Measurements from ENCODE around the gene SRGAP2B.
"Not testable (repeated sequence)": the region's sequence is repeated elsewhere in the genome, so short reads cannot be mapped to it uniquely, and the experiment has no call there.

The SRGAP2B gene

GRCh38 chr1:144941710-144942109 lies 153.4 kb downstream of the SRGAP2B start:
- not testable (repeated sequence) for DNase-seq

GRCh38 chr1:144940054-144940453 lies 155.1 kb downstream of the SRGAP2B start:
- DNase-seq = not testable (repeated sequence)

DNA sequence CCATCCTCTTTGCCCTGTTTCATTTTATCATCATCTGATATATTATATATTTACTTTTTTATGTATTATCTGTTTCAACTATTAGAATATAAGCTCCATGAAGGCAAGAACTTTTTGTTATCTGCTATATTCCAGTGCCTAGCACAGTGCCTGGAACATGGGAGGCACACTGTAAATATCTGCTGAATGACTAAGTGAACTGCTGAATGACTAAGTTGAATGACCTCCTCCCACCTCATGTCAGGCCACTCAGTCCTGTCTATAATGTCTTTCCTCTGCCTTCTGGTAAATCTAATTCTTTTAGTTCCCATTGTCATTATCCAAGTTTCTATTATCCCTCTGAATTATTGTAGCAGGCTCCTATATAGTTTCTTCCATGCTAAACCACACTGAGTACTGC lies 156.5 kb downstream of the SRGAP2B start:
- DNase-seq = not testable (repeated sequence)

DNA sequence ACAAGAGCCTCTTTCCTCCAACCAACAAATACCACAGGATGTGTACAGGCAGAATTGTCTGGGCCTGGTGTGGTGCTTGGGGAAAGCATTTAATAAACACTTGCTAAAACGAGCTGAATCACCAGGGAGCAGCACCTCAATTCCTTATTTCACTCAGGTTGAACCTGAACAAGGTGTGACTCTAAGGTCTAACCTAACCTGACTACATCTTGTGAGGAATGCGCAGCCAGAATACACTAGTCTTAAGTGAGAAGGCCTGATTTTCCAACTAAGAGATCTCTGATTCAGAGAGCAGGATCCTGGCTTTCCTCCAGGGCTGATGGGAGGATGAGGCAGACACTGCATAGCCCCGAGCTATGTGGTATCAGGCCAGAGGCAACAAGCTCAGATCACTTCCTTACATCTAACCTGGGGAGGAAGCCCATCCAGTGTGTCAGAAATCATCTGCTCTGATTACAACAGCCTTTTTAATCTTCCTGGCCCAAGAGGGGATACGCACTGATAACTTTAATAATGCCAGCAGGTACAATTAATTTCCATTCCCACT lies 158.9 kb downstream of the SRGAP2B start:
- DNase-seq = not testable (repeated sequence)

- DNase-seq = not testable (repeated sequence)
Measured at GRCh38 chr1:144935310-144935709, 159.8 kb downstream of the SRGAP2B start.

DNA sequence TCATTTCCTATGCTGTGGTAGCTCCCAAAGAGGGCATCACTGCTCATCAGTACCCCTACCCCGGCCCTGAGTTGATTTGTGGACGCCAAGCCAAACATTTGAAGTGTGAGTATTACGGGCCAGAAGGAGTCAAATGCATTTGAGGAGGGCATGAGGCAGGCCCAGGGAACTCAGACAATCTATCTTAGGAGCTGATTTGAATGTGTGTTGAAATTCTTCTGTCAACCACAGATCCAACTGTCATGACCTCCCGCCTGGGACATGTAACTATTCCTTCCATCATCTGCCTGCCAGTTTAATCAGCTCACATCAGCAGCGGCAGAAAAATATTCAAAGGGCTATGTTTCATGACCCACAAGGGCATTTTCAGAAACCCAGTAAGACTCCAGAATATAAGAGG lies 162.1 kb downstream of the SRGAP2B start:
- DNase-seq = not testable (repeated sequence)

DNA sequence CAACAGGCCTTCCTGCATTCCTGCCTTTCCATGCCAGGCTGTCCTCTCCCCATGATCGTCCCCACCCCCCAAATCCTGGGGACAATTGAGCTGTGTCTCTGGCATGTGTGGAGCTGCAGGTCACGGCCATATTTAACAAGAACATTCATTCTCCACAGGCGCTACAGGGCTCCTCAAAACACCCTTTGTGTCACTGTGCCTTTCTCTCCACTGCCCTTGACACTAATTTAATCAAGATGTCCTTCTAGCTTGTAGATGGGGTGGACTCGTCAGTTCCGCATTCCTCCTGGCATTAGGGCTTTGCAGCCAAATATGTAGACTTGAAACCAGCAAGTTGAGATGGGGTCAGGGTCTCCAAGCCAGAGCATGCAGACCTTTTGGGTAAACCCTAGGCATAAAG lies 163.0 kb downstream of the SRGAP2B start:
- not testable (repeated sequence) for DNase-seq

- not testable (repeated sequence) for DNase-seq
Measured at GRCh38 chr1:144931553-144931952, 163.6 kb downstream of the SRGAP2B start.

- DNase-seq = not testable (repeated sequence)
Measured at GRCh38 chr1:144930085-144930777, 164.9 kb downstream of the SRGAP2B start.

DNA sequence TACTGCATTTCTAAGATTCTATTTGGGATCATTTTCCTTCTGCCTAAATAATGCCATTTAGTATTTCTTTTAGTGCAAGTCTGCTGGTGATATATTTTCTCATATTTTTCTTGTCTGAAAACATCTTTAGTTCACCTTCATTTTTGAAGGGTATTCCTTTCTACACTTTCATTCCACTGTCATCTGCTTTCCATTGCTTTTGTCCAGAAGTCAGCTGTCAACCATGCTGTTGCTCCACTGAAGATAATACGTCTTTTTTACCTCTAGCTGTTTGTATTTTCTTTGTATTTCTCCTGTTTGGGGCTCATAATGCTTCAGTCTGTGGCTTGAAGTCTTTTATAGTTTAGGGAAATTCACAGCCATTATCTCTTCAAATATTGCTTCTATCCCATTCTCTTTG lies 167.8 kb downstream of the SRGAP2B start:
- DNase-seq = not testable (repeated sequence)

- not testable (repeated sequence) for DNase-seq
Measured at GRCh38 chr1:144923640-144924039, 171.5 kb downstream of the SRGAP2B start.

DNA sequence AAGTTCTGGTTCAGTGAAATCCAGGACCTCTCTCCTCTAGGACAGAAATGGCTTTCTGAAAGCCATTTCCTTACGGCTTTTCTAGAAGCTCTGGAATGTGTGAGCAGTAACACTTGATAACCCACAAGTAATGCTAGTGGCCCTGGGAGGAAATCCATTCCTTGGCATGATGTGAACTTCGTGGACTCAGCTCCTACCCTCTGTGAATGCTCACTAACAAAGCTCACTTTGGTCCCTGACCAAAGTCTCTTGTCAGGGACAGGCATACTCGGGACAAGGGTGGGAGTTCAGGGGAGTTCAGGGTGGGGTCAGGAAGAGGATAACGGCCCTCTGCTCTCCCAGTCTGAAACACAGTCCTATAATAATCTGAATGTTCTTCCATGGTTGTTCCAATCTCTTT lies 172.3 kb downstream of the SRGAP2B start:
- not testable (repeated sequence) for DNase-seq

- not testable (repeated sequence) for DNase-seq
Measured at GRCh38 chr1:144919106-144919505, 176.0 kb downstream of the SRGAP2B start.

DNA sequence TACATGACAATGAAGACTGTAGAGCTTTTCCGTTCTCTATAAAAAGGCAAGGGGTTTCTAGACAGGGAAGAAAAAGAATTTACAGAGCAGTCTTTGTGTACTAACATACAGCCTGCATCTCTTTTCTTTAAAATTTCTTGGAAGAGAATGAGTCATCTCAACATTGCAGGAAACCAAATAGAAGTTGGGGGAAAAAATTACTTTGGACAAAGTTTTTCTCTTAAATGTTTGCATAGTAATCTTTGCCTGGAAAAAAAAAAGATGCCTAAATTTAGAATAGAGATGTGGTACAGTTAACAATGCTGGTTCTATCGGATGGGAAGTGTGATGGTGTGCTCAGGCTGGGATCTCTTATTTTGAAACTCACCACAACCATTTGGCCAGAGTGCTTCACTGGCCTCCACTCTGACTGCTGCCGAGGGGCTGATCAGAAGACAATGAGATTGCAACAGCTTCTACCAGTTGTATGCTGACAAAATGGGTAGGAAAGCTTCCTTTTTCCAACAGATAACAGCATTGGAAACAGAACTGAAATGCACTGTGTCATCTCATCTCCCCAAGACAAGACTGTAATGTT lies 177.0 kb downstream of the SRGAP2B start:
- DNase-seq = not testable (repeated sequence)

GRCh38 chr1:144917154-144918026 lies 177.7 kb downstream of the SRGAP2B start:
- not testable (repeated sequence) for DNase-seq

DNA sequence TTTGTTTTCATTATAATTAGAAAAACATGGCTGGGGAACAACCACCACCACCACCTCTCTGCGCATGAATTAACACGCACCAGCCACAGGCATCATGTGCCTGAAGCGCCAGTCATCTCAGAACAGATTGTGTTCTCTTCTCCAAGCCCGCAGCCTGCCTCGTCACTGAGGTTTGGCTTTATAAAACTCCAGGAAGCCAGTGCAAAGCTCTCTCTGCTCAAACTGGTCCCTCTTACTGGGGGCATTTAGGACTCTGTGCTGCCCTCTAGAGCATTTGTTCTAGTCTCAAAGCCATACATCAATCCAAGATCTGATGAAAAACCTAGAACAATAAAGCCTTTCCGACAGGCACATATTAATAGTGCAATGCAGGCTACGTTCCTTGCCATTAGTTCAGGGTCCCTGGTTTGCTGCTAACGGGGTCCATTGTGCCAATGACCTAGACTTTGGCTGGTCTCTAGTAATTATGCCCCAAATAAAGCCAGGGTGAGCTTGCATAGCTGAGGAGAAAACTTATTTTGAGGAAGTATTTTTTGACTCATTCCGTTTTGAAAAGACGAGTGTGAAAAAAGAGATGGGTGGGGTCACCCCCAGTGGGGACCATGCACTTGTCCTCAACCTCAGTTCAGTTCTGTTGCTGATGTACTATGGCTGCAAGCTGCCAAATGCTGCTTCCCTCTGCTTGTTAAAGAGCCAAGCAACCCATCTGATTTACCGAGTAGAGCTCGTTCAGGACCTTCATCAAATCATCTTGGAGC lies 181.0 kb downstream of the SRGAP2B start:
- not testable (repeated sequence) for DNase-seq

GRCh38 chr1:144913458-144913857 lies 181.7 kb downstream of the SRGAP2B start:
- DNase-seq = not testable (repeated sequence)

- not testable (repeated sequence) for DNase-seq
Measured at GRCh38 chr1:144910729-144911128, 184.4 kb downstream of the SRGAP2B start.

DNA sequence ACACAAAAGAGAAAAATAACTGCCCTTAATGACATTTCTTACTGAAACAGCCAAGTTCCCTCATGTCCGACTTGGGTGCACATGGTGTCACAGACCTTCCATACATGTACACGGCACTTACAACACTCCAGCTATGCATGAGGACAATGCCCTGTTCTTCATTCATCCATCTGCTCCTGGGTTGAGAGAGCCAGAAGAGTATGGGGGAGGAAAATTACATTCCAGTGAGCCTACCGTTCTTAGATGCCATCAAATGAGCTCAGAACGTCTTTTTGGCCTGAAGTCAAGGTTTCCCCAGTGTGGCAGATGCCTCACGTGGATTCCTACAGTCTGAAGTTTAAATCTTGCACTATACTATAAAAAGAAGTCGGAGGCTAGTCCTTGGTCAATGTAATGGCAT lies 194.3 kb downstream of the SRGAP2B start:
- DNase-seq = not testable (repeated sequence)

- not testable (repeated sequence) for DNase-seq
Measured at GRCh38 chr1:144894454-144895201, 200.5 kb downstream of the SRGAP2B start.

- DNase-seq = not testable (repeated sequence)
Measured at GRCh38 chr1:144893710-144894438, 201.3 kb downstream of the SRGAP2B start.
